Activated CD4-positive, alpha-beta T cell treated with anti-CD3 and anti-CD28 coated beads, Interleukin-2, amount 10 ng/mL, durations not matched to agents 7 days and 5 days (primary cell): Measurements from ENCODE around the gene SLC6A3. TPM values are rescaled to one million over a fixed set of nuclear protein-coding genes. Genes with fewer than 3 reads are reported as not detected.

Source experiments
- CTCF ChIA-PET: fragments of 350-600 bp; sonication (Branson Sonifier 250); formaldehyde crosslinking; loops from one replicate; lab custom pipeline; 2021; ENCODE audit warnings: antibody characterized with exemption; lab: Charles Lee
- POLR2A ChIA-PET: fragments of 350-600 bp; sonication (Branson Sonifier 250); formaldehyde crosslinking; loops from one replicate; lab custom pipeline; 2021; ENCODE audit warnings: antibody characterized with exemption; lab: Charles Lee
- DNase-seq: peaks from one replicate; pipeline ENCODE4 v3.0.0-alpha.2; 2020
- H3K27ac Mint-ChIP-seq: one replicate; pipeline ENCODE4 v1.8.0; 2021; ENCODE audit warnings: mild to moderate bottlenecking, moderate library complexity, mixed read lengths
- H3K27me3 Mint-ChIP-seq: one replicate; pipeline ENCODE4 v1.8.0; 2021; ENCODE audit warnings: mixed read lengths
- H3K36me3 Mint-ChIP-seq: one replicate; pipeline ENCODE4 v1.8.0; 2021; ENCODE audit warnings: low read depth, mixed read lengths
- H3K4me1 Mint-ChIP-seq: one replicate; pipeline ENCODE4 v1.8.0; 2021; ENCODE audit warnings: mixed read lengths
- H3K4me3 Mint-ChIP-seq: one replicate; pipeline ENCODE4 v1.8.0; 2021; ENCODE audit warnings: mild to moderate bottlenecking, moderate library complexity, mixed read lengths
- H3K9me3 Mint-ChIP-seq: one replicate; pipeline ENCODE4 v1.8.0; 2021; ENCODE audit warnings: mixed read lengths
- total RNA-seq, 2 experiments: library from RNA; stranded (reverse); gene quantifications; one replicate each; pipeline ENCODE4 v1.2.3, GENCODE V29; 2021

SLC6A3 gene
- total RNA-seq, 2 experiments from 2014 or later = 0.08 TPM; not detected in 1

GRCh38 chr5:1418921-1419280 is 26.3 kb downstream of the SLC6A3 start:
- Mint-ChIP-seq H3K4me1 (no peaks in the 10 kb centered on the region), H3K4me3 (no peak overlapping the region), H3K27ac (no peak overlapping the region), H3K27me3 (no peaks in the 10 kb centered on the region), H3K9me3 (no peaks in the 10 kb centered on the region), H3K36me3 (no peaks in the 10 kb centered on the region)
- ChIA-PET CTCF (interaction anchor here (1.7 kb wide), 1 partner anchor 9 kb away, joined by 7 read pairs; no protein-coding TSS in a partner anchor), POLR2A (no interaction called here)
- DNase-seq = no peak

GRCh38 chr5:1418238-1418920 is 26.9 kb downstream of the SLC6A3 start:
- no peak overlapping the region for H3K27ac Mint-ChIP-seq
- no peaks in the 10 kb centered on the region for H3K27me3 Mint-ChIP-seq
- H3K9me3 Mint-ChIP-seq = no peaks in the 10 kb centered on the region
- no peaks in the 10 kb centered on the region for H3K36me3 Mint-ChIP-seq
- POLR2A ChIA-PET = no interaction called here
- CTCF ChIA-PET = interaction anchor here (1.7 kb wide), 1 partner anchor 9 kb away, joined by 7 read pairs; no protein-coding TSS in a partner anchor
- no peak overlapping the region for H3K4me3 Mint-ChIP-seq
- no peak for DNase-seq
- H3K4me1 Mint-ChIP-seq = no peaks in the 10 kb centered on the region

GRCh38 chr5:1417586-1418225 is 27.5 kb downstream of the SLC6A3 start:
- CTCF ChIA-PET = interaction anchor here (1.7 kb wide), 1 partner anchor 8 kb away, joined by 7 read pairs; no protein-coding TSS in a partner anchor
- Mint-ChIP-seq H3K4me3 (no peak overlapping the region), H3K27ac (no peak overlapping the region), H3K9me3 (no peaks in the 10 kb centered on the region), H3K4me1 (no peaks in the 10 kb centered on the region), H3K36me3 (no peaks in the 10 kb centered on the region), H3K27me3 (no peaks in the 10 kb centered on the region)
- POLR2A ChIA-PET = no interaction called here
- no peak for DNase-seq

- Mint-ChIP-seq H3K9me3 (no peaks in the 10 kb centered on the region), H3K27me3 (no peaks in the 10 kb centered on the region), H3K4me1 (no peaks in the 10 kb centered on the region), H3K4me3 (no peak overlapping the region), H3K36me3 (no peaks in the 10 kb centered on the region), H3K27ac (no peak overlapping the region)
- DNase-seq = no peak
- ChIA-PET CTCF (interaction anchor here (0.7 kb wide), 1 partner anchor 18 kb away, joined by 3 read pairs; no protein-coding TSS in a partner anchor), POLR2A (no interaction called here)
Measured at GRCh38 chr5:1416856-1417469, 28.3 kb downstream of the SLC6A3 start.

- DNase-seq = no peak
- ChIA-PET CTCF (no interaction called here), POLR2A (no interaction called here)
- Mint-ChIP-seq H3K4me1 (no peaks in the 10 kb centered on the region), H3K27ac (no peak overlapping the region), H3K9me3 (no peaks in the 10 kb centered on the region), H3K36me3 (no peaks in the 10 kb centered on the region), H3K4me3 (no peak overlapping the region), H3K27me3 (no peaks in the 10 kb centered on the region)
Measured at GRCh38 chr5:1415626-1416360, 29.4 kb downstream of the SLC6A3 start.

- CTCF ChIA-PET = no interaction called here
- POLR2A ChIA-PET = no interaction called here
Measured at GRCh38 chr5:1415059-1415425, 30.2 kb downstream of the SLC6A3 start.

GRCh38 chr5:1414311-1415058 is 30.8 kb downstream of the SLC6A3 start:
- Mint-ChIP-seq H3K36me3 (no peaks in the 10 kb centered on the region), H3K4me3 (no peak overlapping the region), H3K9me3 (no peaks in the 10 kb centered on the region), H3K4me1 (no peaks in the 10 kb centered on the region), H3K27me3 (no peaks in the 10 kb centered on the region), H3K27ac (no peak overlapping the region)
- ChIA-PET CTCF (no interaction called here), POLR2A (no interaction called here)
- no peak for DNase-seq

More at GRCh38 chr5:1415059-1415425, 30.2 kb downstream of the SLC6A3 start:
- DNase-seq = no peak
- H3K27me3 Mint-ChIP-seq = no peaks in the 10 kb centered on the region
- no peak overlapping the region for H3K27ac Mint-ChIP-seq
- H3K36me3 Mint-ChIP-seq = no peaks in the 10 kb centered on the region
- no peak overlapping the region for H3K4me3 Mint-ChIP-seq
- H3K4me1 Mint-ChIP-seq = no peaks in the 10 kb centered on the region
- H3K9me3 Mint-ChIP-seq = no peaks in the 10 kb centered on the region

GRCh38 chr5:1413611-1414241 is 31.5 kb downstream of the SLC6A3 start:
- ChIA-PET CTCF (no interaction called here), POLR2A (no interaction called here)
- Mint-ChIP-seq H3K4me3 (no peak overlapping the region), H3K27ac (no peak overlapping the region), H3K9me3 (no peaks in the 10 kb centered on the region), H3K36me3 (no peaks in the 10 kb centered on the region), H3K4me1 (no peaks in the 10 kb centered on the region), H3K27me3 (no peaks in the 10 kb centered on the region)
- no peak for DNase-seq

GRCh38 chr5:1413211-1413610 is 32.0 kb downstream of the SLC6A3 start:
- ChIA-PET POLR2A (no interaction called here), CTCF (no interaction called here)
- no peak for DNase-seq
- H3K27ac Mint-ChIP-seq = no peak overlapping the region
- H3K27me3 Mint-ChIP-seq = no peaks in the 10 kb centered on the region
- no peaks in the 10 kb centered on the region for H3K36me3 Mint-ChIP-seq
- no peaks in the 10 kb centered on the region for H3K4me1 Mint-ChIP-seq
- no peaks in the 10 kb centered on the region for H3K9me3 Mint-ChIP-seq
- no peak overlapping the region for H3K4me3 Mint-ChIP-seq

- no peak for DNase-seq
- CTCF ChIA-PET = no interaction called here
- no peaks in the 10 kb centered on the region for H3K36me3 Mint-ChIP-seq
- no peak overlapping the region for H3K4me3 Mint-ChIP-seq
- POLR2A ChIA-PET = no interaction called here
- H3K27me3 Mint-ChIP-seq = no peaks in the 10 kb centered on the region
- no peaks in the 10 kb centered on the region for H3K4me1 Mint-ChIP-seq
- H3K27ac Mint-ChIP-seq = no peak overlapping the region
- no peaks in the 10 kb centered on the region for H3K9me3 Mint-ChIP-seq
Measured at GRCh38 chr5:1412621-1413020, 32.6 kb downstream of the SLC6A3 start.

- no peaks in the 10 kb centered on the region for H3K27me3 Mint-ChIP-seq
- no peaks in the 10 kb centered on the region for H3K36me3 Mint-ChIP-seq
- no peaks in the 10 kb centered on the region for H3K4me1 Mint-ChIP-seq
- H3K9me3 Mint-ChIP-seq = no peaks in the 10 kb centered on the region
- no peak overlapping the region for H3K27ac Mint-ChIP-seq
- no peak overlapping the region for H3K4me3 Mint-ChIP-seq
- ChIA-PET POLR2A (no interaction called here), CTCF (no interaction called here)
- no peak for DNase-seq
Measured at GRCh38 chr5:1412163-1412562, 33.1 kb downstream of the SLC6A3 start.

- CTCF ChIA-PET = no interaction called here
- H3K4me3 Mint-ChIP-seq = no peak overlapping the region
Measured at GRCh38 chr5:1411099-1411498, 34.1 kb downstream of the SLC6A3 start.

More at GRCh38 chr5:1411099-1411498, 34.1 kb downstream of the SLC6A3 start:
- no peak for DNase-seq
- no peaks in the 10 kb centered on the region for H3K36me3 Mint-ChIP-seq
- no peaks in the 10 kb centered on the region for H3K27me3 Mint-ChIP-seq
- no peaks in the 10 kb centered on the region for H3K4me1 Mint-ChIP-seq
- POLR2A ChIA-PET = no interaction called here
- H3K27ac Mint-ChIP-seq = no peak overlapping the region
- no peaks in the 10 kb centered on the region for H3K9me3 Mint-ChIP-seq
